Stimulated activated CD8-positive, alpha-beta memory T cell treated with anti-CD3 and anti-CD28 coated beads, Interleukin-2, amount 100 ng/mL, for 48 hours (primary cell): Measurements from ENCODE around the gene GNAL.

Source experiments
- DNase-seq, 2 donors: peaks; one replicate each; pipeline ENCODE4 v3.0.0-alpha.2; 2020; ENCODE audit warnings: low read depth in 2 of 2

The GNAL gene

GRCh38 chr18:11762429-11762828, 73.4 kb downstream of the GNAL start:
- DNase-seq = no peak

- DNase-seq = no peak
Measured at GRCh38 chr18:11767329-11767728, 78.3 kb downstream of the GNAL start.

GRCh38 chr18:11767935-11768334, 78.9 kb downstream of the GNAL start:
- DNase-seq = no peak

GRCh38 chr18:11775436-11776174, 86.5 kb downstream of the GNAL start:
- no peak for DNase-seq

GRCh38 chr18:11780042-11780441, 91.0 kb downstream of the GNAL start:
- DNase-seq = no peak

GRCh38 chr18:11783716-11784331, 94.8 kb downstream of the GNAL start:
- no peak for DNase-seq

- DNase-seq = no peak
Measured at GRCh38 chr18:11784674-11785304, 95.7 kb downstream of the GNAL start.

- no peak for DNase-seq
Measured at GRCh38 chr18:11785444-11786055, 96.5 kb downstream of the GNAL start.

GRCh38 chr18:11789716-11790510, 100.8 kb downstream of the GNAL start:
- no peak for DNase-seq

GRCh38 chr18:11791131-11791530, 102.1 kb downstream of the GNAL start:
- DNase-seq = no peak

- no peak for DNase-seq
Measured at GRCh38 chr18:11792632-11793031, 103.6 kb downstream of the GNAL start.

- no peak for DNase-seq
Measured at GRCh38 chr18:11794195-11794594, 105.1 kb downstream of the GNAL start.

GRCh38 chr18:11795916-11796315, 106.9 kb downstream of the GNAL start:
- no peak for DNase-seq

- DNase-seq = no peak
Measured at GRCh38 chr18:11798271-11798670, 109.2 kb downstream of the GNAL start.

- no peak for DNase-seq
Measured at GRCh38 chr18:11799066-11799465, 110.0 kb downstream of the GNAL start.

- DNase-seq = no peak
Measured at GRCh38 chr18:11800566-11801334, 111.7 kb downstream of the GNAL start.

GRCh38 chr18:11801573-11801972, 112.5 kb downstream of the GNAL start:
- no peak for DNase-seq

- no peak for DNase-seq
Measured at GRCh38 chr18:11802158-11802557, 113.1 kb downstream of the GNAL start.

- no peak for DNase-seq
Measured at GRCh38 chr18:11802586-11802985, 113.5 kb downstream of the GNAL start.

- no peak for DNase-seq
Measured at GRCh38 chr18:11807233-11807632, 118.2 kb downstream of the GNAL start.
